CD4-positive, alpha-beta T cell treated with Interferon gamma for 1 hour (primary cell): ENCODE data around the gene OR2W1.

Experiments used
- DNase-seq: peaks from one replicate; pipeline ENCODE4 v3.0.0-alpha.2; 2020

Gene OR2W1

GRCh38 chr6:28995093-28995650, 49.8 kb downstream of the OR2W1 start:
- DNase-seq, result no peak
